NCI-H1105 (cell line): ENCODE data around the gene ZBTB40.

Experiments
- DNase-seq: peaks from one replicate; lab custom pipeline; 2025; lab: John Stamatoyannopoulos, UW

ZBTB40 gene

DNA sequence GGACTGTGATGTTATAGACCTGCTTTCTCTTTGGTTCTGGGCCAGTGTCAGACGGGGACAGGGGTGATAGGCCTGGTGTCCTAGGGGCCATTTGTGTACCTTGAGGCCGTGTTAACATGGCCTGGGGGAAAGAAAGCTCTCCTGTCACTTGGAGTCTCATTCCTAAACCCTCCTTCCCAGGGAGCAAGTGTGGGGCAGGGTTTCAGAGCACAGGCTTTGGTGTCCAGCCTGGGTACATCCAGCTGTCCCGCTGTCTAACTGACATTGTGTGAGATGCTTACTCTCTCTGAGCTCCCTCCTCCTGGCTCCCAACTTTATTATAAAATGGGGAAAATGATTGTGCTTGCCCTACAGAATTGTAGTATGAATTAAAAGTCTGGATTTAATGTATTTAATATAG, 79.1 kb downstream of the ZBTB40 start:
- DNase-seq = no peak

DNA sequence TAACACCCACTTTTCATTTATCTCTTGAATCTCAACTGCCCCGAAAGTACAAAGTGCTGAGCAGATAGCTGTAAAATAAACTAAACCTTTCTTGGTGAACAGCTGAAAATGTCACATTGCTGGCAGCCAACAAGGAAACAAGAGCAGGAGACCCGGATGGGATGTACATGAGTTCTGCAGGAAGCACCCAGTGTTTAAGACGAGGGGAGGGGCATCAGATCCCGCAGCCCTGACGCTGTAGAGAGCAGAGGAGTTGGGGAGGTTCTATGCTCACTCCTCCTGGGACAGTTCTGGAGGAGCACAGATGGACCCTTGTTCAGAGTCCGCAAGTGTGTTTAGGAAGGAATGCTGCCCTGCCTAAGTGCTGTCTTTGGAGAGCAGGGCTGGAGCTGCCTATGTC, 79.6 kb downstream of the ZBTB40 start:
- DNase-seq = no peak

DNA sequence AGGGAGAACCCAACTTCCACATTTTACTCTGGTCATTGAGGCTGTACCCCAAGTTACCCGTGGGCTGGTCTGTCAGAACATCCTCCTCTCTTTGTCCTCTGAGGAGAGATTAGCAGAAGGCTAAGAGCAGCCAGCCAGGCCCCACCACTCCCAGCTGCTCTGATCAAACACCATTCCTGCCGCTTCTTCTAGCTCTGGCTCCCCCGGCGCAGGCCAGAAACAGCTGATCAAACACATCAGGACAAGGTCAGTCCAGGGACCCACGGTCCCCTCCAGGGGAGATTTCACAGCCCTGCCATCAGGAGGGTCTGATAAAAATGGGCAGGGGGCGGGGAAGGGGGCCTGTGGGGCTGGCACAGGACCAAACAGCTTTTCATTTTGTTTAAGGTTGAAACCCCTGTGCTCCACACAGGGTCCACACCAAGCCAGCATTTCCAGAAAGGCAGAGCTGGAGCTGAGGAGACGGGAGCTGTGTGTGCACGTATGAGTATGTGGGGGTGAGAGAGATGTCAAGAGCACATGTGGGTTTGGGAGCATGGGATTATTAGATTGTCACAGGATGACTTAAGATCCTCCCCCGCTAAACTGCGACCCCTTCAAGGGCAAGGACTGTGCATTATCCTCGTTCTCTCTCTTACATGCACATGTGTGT, 81.7 kb downstream of the ZBTB40 start:
- no peak for DNase-seq

DNA sequence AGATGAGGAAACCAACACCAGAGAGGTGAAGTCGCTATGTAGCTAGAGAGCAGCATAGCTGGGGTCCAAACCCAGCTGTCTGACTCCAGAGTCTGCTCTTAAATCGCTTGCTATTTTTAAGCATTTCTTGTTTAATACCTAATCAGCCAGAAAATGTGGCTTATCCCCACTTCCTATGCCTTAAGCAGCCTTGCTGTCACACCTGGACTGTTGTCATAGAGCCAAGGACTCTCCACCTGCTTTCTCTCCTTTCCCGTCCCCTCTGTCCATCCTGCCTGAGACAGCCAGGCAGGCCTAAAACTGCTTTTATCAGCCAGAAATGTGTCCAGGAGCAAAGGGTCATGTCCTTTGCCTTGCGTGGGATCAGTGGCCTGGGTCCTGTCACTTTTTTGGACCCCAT, 83.3 kb downstream of the ZBTB40 start:
- DNase-seq = no peak

DNA sequence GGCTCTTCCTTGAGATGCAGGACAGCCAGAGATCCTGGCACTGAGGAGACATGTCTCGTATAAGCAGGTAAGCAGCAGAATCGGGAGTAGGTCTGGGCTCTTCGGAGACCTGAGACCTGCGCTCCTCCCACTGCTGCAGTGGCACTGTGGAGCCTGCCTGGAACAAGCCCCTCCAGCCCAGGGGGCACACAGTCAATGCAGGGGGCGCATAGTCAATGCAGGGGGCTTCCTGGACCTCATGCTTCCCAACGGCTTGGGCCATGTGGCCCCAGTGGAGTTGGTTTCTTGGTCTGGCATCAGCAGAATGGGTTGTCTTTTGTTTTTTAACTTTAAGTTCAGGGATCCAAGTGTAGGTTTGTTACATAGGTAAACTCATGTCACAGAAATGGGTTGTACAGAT, 83.7 kb downstream of the ZBTB40 start:
- DNase-seq = no peak

DNA sequence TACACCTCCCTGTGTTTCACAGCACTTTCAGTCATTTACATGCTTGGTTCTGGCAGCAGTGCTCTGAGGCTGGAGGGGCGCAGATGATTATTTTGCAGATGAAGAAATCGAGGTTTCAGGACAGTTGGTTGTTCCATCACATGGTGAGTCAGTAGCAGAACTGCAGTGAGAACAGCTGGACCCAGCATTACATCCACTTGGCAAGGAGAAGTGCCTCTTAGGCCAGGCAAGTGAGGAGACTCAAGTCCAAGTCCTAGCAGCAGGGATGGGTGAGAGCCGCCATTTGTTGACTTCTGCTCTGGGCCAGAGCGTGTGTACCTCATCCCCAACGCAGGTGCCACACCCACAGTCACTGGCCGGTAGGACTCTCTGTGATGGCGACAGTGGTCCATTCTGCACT, 84.9 kb downstream of the ZBTB40 start:
- DNase-seq = no peak

DNA sequence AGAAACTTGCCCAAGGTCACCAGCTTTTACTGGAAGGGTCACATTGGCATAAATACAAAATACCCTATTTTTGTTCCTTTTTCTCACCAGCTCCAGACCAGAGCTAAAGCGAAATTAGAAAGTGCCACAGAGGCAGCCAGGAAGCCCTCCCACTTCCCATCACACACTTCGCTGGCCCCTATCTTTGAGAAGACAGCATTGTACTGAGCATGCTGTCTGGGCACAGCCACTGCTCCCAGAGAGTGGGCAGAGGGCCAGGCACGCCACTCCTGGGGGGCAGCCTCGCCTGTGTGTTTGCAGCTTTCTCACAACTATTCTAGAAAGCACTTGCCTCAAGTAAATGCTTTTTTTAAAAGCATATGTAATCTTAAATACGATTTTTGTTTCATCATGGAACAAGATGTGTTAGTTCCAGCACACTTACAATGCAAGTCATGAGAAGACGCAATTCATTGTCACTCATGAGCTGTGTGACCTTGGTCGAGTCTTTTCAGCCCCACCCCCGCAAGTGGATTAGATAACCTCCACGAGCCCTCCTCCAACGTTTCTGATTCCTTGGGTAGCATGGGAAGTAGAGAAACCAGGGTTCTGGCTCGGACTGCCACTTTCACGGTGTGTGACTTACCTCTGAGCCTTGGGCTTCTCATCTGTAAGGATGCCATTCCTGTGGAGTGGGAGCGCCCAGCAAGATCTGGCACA, 85.9 kb downstream of the ZBTB40 start:
- DNase-seq = no peak

DNA sequence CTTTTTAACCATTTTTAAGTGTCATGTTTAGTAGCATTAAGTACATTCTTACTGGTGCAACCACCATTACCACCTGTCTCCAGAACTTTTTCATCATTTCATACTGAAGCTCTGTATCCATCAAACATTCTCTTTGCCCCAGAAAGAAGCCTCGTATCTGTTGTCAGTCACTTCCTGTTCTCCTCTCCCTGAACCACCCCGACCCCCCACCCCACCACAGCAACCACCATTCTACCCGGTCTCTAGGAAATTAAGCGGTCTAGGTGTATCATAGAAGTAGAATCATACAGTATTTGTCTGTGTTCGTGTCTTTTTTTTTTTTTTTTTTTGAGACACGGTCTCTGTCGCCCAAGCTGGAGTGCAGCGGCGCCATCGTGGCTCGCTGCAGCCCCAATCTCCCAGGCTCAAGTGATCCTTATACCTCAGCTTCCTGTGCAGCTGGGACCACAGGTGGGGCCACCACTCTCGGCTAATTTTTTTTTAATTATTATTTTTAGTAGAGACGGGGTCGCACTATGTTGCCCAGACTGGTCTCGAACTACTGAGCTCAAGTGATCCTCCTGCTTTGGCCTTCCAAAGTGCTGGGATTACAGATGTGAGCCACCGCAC, 88.0 kb downstream of the ZBTB40 start:
- DNase-seq = no peak

DNA sequence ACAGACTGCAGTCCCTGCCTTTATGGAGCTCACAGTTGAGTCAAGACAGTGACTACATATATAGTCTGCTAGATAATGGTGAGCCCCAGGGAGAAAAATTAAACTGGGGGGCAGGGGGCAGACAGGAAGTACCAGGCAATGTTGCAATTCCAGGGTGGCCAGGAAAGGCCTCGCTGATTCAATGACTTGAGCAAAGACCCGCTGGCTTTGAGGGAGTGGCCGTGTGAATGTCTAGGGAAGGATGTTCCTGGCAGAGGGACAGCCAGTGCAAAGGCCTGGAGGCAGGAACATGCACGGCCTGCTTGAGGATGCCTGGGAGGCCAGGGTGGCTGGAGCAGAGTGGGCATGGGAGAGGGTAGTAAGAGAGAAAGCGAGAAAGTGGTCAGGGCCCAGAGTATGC, 88.7 kb downstream of the ZBTB40 start:
- no peak for DNase-seq

DNA sequence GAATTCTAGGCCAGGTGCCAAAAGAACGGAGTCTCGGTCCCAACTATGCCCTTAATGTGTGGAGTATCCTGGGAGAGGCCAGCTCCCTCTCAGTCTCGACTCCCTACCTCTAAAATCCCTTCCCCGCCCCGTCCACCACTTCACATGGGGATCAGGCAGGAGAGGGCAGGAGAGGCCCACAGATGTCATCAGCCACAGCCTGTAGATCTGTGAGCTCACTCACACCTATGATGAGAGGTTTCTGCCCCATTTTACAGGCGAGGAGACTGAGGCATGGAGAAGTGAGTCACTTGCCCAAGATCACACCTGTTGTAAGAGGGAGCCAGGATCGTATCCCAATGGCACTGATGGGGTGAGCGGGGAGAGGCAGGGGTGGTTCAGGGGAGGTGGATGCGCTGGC, 91.2 kb downstream of the ZBTB40 start:
- no peak for DNase-seq

DNA sequence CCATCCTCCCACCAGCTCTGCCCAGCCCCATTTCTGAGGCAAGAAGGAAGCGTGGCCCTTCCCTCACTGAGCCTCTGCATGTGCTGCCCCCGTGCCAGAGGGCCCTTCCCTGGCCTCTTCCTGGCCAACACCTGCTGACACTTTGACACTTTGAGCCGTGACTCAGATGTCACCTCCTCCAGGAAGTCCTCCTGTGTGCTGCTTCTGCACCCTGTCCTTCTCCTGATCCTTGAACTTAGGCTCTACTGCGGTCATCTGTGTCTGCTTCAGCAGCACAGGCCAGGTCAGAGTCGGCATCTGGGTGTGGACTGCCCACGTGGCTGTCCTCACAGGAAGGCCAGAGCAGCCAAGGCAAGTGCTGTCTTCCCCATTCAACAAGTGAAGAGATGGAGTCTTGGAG, 92.0 kb downstream of the ZBTB40 start:
- DNase-seq = no peak

DNA sequence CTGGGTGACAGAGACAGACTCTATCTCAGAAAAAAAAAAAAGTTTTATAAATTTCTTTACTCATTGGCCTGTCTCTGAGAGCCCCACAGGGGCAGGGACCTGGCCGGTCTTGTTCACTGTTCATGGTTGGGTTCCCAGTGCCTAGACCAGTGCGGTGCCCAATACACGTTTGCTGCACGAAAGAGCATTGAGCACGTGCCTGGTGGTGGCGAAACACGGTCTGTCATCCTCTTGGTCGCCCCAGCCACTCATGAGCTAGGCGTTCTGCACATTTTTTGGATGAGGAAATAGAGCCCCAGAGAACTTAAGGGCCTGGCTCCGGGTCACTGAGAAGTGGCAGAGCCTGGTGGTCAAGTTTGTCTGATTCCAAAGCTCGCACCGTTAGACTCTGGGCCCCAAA, 93.0 kb downstream of the ZBTB40 start:
- DNase-seq = no peak

DNA sequence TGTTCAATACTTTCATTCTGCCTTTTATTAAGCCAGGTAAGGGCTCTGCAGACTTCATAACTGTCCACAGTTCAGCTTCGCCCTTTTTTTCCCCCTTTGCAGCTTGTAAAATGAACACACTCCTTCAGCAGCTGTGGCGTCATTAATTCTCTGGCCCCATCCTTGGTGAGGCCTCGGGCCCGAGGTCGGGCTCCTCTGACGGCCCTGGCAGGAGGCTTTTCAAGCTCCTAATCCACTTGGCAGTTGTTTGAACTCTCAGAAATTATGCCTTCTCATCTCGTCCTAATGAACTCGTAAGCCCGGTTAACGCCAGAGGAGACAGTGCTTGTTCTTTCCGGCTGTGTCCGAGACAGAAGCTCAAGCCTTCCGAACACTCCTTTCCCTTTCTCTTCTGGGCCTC, 93.5 kb downstream of the ZBTB40 start:
- DNase-seq = no peak

DNA sequence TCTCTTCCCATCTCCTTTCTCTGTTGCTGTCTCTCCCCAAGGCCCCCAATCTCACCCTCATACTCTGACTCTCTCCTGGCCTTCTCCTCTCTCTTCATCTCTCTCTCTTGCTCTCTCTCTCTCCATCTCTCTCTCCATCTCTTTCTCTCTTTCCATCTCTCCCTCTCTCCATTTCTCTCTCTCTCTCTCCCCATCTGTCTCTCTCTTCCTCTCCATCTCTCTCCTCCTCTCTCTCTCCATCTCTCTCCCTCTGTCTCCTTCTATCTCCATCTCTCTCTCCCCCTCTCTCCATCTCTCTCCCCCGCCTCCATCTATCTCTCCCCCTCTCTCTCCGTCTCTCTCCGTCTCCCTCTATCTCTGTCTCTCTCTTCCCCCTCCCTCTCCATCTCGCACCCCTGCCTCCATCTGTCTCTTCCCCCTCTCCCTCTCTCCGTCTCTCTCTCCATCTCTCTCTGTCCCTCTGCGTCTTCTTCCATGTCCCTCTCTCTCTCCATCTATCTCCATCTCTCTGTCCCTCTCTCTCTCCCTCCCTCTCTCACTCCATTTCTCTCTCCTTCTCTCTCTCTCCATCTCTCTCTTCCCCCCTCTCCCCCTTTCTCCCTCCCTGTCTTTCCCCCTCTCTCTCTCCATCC, 95.7 kb downstream of the ZBTB40 start:
- DNase-seq = no peak

DNA sequence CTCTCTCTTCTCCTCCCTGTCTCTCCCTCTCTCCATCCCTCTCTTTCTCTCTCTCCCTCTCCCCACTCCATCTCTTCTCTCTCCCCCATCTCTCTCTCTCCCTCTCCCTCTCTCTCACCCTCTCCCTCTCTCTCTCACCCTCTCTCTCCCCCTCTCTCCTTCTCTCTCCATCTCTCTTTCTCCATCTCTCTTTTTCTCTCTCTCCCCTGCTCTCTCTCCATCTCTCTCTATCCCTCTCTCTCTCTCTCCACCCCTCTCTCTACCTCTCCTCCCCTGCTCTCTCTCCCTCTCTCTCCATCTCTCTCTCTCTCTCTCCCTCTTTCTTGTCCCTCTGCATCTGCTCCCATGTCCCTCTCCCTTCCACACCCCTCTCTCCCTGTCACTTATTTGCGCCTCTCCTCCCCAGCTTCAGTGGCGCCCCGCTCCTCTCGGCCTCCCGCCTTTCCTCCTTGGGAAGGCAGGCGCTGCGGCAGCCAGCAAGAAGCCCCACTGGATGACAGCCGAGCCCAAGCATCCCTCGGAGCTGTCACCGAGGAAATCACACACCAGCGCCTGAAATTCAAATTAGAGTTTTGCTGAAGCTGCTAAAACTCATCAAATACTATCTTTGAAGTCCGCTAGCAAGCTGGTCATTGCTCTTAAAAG, 96.3 kb downstream of the ZBTB40 start:
- DNase-seq = no peak

DNA sequence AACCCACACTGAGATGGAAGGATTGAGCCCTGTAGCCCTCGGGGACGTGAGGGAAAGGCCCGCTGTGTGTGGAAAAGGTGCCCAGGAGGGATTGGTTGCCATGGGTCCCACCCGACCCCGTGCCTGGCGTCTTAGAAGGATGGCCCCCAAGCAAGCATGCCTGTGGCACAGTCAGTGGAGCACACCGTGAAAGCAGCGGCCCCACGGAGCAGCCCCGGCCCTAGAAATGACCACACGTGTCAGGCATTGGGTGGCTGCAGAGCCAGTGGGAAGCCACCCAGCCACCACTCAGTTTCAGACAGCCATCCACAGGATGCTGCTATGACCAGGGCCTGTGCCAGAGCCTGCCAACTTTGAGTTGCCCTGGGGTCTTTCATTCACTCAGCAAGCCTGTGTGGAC, 98.4 kb downstream of the ZBTB40 start:
- no peak for DNase-seq

DNA sequence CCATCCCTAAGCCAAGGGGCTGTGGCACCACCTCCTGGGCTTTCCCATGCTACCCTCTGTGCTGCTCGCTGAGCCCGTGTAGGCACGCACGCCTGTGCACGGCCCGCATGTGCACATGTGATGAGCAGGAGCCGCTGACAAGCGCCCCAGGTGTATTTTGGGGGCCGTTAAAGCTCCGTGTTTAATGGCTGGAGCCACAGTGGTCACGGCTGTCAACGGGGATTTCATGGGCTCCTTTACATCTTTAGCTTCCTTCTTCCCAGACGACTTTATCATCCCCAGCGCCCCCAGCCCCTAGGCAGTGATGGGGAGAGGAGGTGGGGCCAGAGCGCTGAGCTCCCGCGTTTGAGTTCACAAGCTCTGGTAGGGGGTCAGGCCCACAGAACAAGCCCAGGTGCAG, 99.9 kb downstream of the ZBTB40 start:
- no peak for DNase-seq

DNA sequence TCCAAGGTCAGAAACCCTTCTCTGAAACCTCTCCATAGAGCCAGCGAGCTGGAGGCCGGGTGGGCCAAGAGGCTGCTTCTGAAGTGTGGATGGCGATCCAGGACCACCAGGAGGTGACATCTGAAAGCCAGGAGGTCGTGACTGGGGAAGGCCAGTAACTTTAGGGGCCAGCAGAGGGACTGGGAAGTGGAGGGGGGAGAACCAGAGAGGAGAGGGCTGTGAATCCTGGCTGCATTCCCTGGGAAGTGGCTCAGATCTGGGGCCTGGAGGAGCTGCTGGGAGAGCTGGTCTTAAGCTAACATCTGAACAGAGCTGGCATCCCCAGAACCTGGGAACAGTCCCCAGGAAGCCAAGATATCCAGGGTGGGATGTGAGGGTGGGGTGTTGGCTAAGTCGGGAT, 100.4 kb downstream of the ZBTB40 start:
- no peak for DNase-seq

DNA sequence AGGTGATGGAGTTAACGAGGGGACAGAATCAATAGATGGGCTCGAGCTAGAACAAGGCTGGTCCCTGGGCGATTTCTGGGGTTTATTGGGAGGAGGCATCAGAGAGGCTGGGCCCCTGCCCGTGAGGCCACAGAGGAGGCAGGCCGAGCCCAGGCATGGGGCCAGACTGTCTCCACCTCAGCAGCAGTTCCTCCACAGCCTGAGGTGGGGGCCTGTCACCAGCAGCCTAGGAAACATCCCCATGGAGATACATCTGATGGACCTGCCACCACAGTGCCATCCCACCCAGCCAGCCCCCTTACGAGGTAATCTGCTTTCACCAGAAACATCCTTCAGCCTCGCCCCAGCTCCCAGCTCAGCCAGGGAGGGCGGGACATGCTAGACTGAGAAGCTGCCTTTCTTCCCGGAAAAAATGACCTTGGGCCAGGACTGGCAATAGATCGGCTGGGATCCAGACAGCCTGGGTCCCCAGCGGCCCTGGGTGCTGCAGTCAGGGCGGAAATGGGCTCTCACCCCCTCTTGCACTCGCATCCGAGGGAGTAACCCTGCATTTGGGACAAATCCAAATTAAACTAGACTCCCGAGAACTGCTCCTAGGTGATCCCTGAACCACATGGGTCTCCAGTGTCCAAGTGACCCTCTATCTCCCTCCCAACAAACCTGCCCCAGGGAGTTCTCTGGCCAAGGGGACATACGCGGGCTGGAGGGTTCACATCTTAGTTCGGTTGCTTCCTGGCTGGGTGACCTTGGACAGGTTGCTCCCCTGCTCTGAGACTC, 101.6 kb downstream of the ZBTB40 start:
- no peak for DNase-seq

DNA sequence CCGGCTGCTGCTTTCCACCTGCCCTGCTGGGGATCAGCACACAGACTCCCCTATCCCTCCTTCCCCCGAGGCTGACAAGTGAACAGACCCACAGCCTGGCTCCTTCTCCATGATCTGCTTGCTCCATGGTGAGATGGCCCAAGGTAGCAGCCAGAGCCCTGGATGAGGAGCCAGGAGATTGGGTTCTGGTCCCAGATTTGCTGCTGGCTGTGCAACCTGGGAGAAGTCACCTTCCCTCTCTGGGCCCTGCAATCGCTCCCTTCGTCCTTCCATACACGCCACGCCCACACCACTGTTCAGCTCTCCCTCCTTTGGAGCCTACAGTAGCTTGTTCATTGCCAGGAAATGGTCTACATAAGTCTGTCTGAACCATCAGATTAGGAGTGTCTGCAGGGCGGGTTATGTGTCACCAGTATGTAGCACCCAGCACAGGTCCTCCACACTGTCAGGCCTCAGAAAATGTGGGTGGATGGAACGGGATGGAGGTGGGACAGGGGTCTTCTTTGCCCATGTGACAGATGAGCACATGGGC, 102.4 kb downstream of the ZBTB40 start:
- DNase-seq = no peak

DNA sequence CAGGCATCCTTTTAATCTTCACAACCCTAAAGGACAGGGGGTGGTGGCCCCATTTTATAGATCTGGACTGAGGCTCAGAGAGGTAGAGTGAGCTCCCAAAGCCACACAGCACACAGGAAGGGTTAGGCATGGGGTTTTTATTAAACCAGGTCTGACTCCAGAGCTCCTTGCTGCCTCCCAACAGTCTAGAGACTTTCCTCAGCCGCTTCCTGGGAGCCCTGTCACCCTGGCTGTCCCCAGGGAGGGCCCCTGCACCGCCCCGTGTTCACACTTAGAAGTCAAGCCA, 103.7 kb downstream of the ZBTB40 start:
- DNase-seq = no peak
